H4 (cell line): Measurements from ENCODE around the gene SEC14L3. TPM values are rescaled to one million over a fixed set of nuclear protein-coding genes. Genes with fewer than 3 reads are reported as not detected.

Experiments
- DNase-seq: peaks from one replicate; pipeline ENCODE4 v3.0.0-alpha.2; 2015; ENCODE audit warnings: low spot score
- total RNA-seq: library from RNA; depleted of rRNA; stranded (reverse); fragments of >200 nt; shearing (Covaris generic); gene quantifications from 2 replicates; pipeline ENCODE4 v1.2.3, GENCODE V29; 2014; rRNA removed

SEC14L3 gene
- total RNA-seq, 1 experiment from 2014 or later = not detected

DNA sequence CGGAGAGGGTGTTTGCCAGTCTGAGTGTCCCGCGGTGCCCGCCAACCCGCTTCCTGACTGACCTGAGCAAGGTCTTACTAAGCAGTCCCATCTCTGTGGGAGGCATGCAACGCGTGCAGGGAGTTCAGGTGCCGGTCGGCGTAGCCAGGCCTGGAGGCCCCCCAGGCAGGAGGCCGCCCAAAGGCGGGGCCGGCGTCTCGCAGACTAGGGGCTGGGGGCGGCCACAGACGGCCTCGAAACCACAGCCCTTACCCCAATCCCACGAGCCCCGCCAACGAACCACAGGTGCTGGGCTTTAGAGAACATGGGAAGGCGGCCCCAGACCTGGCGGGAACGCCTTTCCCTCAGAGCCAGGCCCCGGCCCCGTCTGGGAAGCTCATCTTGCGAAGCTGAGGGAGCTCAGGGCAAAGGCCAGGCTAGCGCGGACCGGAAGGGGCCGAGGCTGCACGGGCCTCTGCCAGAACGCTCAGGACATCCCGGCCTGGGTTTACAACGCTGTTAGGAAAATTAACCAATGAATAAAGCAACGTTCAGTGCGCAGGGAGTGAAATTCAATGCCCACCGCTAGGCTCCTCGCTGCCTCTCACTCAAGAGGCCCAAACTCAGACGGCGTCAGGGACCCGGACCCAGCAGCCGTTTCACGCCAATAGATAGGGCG, 48.4 kb downstream of the SEC14L3 start:
- DNase-seq = peak; percentile 56

- peak; percentile 83 for DNase-seq
Observed at GRCh38 chr22:30422481-30423300, 49.1 kb downstream of the SEC14L3 start.

DNA sequence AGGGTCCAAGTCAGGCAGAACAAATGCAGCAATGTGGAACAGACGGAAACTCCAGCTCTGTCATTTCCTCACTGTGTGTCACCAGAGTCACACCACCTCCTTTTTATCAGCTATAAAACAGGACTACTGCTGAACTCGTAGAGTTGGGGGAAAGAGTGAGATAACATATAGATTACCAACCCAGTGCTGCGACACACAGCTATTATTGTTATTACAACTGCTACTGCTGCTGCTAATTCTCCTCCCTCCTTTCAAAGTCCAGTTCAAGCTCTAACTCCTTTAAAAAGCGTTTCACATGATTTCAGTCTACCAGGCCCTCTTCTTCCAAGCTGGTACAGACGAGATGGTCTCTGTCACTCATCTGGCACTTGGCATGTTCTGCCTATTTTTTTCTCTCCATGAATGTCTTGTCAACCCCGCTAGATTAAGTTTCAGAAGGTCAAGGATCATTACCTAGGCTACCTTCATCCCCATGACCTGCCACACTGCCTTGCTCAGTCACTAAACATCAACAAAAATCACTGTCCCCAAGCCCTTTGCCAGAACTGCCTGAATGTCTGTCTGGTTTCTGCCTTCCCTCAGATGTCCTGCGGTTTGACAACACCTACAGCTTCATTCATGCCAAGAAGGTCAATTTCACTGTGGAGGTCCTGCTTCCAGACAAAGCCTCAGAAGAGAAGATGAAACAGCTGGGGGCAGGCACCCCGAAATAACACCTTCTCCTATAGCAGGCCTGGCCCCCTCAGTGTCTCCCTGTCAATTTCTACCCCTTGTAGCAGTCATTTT, 49.9 kb downstream of the SEC14L3 start:
- no peak for DNase-seq

- DNase-seq = peak; percentile 35
Observed at GRCh38 chr22:30420347-30421125, 51.3 kb downstream of the SEC14L3 start.

GRCh38 chr22:30416837-30417236, 55.0 kb downstream of the SEC14L3 start:
- DNase-seq = no peak

DNA sequence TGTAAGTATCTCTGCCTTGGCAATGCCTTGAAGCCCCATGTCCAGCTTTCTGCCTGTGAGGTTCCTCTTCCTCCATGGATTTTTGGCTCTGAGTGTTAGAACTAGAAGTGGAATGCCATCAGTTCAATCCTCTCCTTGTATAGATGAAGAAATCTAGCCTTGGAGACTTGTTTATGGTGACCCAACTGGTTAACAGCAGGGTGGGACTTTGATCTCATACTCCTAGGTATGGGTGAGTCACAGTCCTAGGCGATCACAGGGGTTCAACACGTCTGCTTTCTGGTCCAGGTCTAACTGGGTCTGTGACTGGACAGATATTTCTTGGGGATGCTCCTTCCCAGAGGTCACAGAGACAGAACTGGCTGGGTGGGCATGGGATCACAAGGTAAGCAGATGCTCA, 55.4 kb downstream of the SEC14L3 start:
- DNase-seq = no peak

GRCh38 chr22:30414525-30415047, 57.2 kb downstream of the SEC14L3 start:
- DNase-seq = no peak

DNA sequence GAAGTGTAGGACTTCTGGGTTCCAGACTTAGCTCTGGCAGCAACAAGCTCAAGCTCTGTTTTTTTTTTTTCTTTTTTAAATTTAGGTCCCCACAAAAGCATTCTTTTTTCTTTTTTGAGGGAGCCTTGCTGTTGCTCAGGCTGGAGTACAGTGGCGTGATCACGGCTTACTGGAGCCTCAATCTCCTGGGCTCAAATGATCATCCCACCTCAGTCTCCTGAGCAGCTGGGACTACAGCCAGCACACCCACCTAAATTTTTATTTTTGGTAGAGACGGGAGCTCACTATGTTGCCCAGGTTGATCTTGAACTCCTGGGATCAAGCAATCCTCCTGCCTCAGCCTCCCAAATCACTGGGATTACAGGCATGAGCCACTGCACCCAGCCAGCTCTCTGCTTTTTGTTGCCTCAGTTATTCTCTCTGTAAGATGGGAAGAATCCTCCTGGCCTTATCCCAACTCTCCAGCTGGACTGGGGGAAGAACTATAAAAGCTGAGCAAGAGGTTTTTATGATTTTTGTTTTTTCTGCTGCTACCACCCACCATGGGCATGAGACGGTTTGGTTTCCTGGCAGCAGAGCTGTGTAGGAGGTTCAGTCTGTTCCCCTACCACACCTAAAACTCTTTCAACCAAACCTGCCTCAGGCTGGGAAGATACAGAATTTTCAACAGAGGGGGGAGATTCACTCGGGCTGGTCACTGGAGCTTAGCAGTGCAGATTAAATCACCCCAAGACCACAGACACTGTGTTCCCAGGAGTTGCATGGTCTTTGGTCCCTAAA, 57.9 kb downstream of the SEC14L3 start:
- no peak for DNase-seq

- DNase-seq = no peak
Observed at GRCh38 chr22:30413001-30413400, 58.8 kb downstream of the SEC14L3 start.

- no peak for DNase-seq
Observed at GRCh38 chr22:30411780-30412179, 60.0 kb downstream of the SEC14L3 start.

Other genes with a start within 250 kb of the SEC14L3 start
- gene LIF, start 225.3 kb downstream of the SEC14L3 start, total RNA-seq = 2.2 and 3.9 TPM in 2 replicates
- gene OSM, start 205.2 kb downstream of the SEC14L3 start, total RNA-seq = not detected in 2 replicates
- gene CASTOR1, start 182.5 kb downstream of the SEC14L3 start, total RNA-seq = 2.9 and 6.6 TPM in 2 replicates
- 7.5 and 8.4 TPM in 2 replicates for gene TBC1D10A, start 145.1 kb downstream of the SEC14L3 start, total RNA-seq
- gene SF3A1, start 115.1 kb downstream of the SEC14L3 start, total RNA-seq = 14.5 and 45.6 TPM in 2 replicates
- 0.70 and 1.4 TPM in 2 replicates for gene CCDC157, start 115.0 kb downstream of the SEC14L3 start, total RNA-seq
- 5.1 and 6.4 TPM in 2 replicates for gene RNF215, start 84.6 kb downstream of the SEC14L3 start, total RNA-seq
- 2.4 and 7.8 TPM in 2 replicates for gene SEC14L2, start 75.0 kb downstream of the SEC14L3 start, total RNA-seq
- gene MTFP1, start 46.2 kb downstream of the SEC14L3 start, total RNA-seq = 45.6 and 47.0 TPM in 2 replicates
- gene SEC14L4, start 33.7 kb upstream of the SEC14L3 start, total RNA-seq = not detected in 2 replicates
- gene SEC14L6, start 74.7 kb upstream of the SEC14L3 start, total RNA-seq = not detected in 2 replicates
- not detected in 2 replicates for gene GAL3ST1, start 102.6 kb upstream of the SEC14L3 start, total RNA-seq
- 59.5 and 74.2 TPM in 2 replicates for gene PES1, start 119.9 kb upstream of the SEC14L3 start, total RNA-seq
- gene TCN2, start 135.2 kb upstream of the SEC14L3 start, total RNA-seq = 6.1 and 7.6 TPM in 2 replicates
- gene SLC35E4, start 163.8 kb upstream of the SEC14L3 start, total RNA-seq = 0.56 and 1.8 TPM in 2 replicates
- gene DUSP18, start 195.9 kb upstream of the SEC14L3 start, total RNA-seq = 1.8 and 3.4 TPM in 2 replicates
- gene OSBP2, start 222.9 kb upstream of the SEC14L3 start, total RNA-seq = 2.0 and 2.8 TPM in 2 replicates